K562 (cell line): Measurements from ENCODE around the gene USP20. TPM values are rescaled to one million over a fixed set of nuclear protein-coding genes. Genes with fewer than 3 reads are reported as not detected.

Experiments
- BHLHE40 ChIP-seq: IDR thresholded peaks from 2 replicates; pipeline ENCODE4 v1.6.1; 2011; ENCODE audit warnings: low read length, improper control_type of control experiment
- CTCF ChIP-seq, 3 experiments: IDR thresholded peaks in 2 of 3; conservative IDR thresholded peaks in 1 of 3; 2 replicates each; pipeline ENCODE4 v1.5.1; 2011 to 2012; ENCODE audit warnings: low read length in 3 of 3, mild to moderate bottlenecking in 3 of 3, control low read depth in 2 of 3, improper control_type of control experiment in 1 of 3, inconsistent platforms in 1 of 3, low read depth in 1 of 3, mixed read lengths in 1 of 3, moderate library complexity in 1 of 3; ENCODE audit not compliant: insufficient read depth in 2 of 3
- ETS1 ChIP-seq: conservative IDR thresholded peaks from 2 replicates; pipeline ENCODE4 v1.6.1; 2011; ENCODE audit warnings: low read depth, mild to moderate bottlenecking, low read length; ENCODE audit not compliant: control insufficient read depth
- FOXA3 ChIP-seq, 2 experiments: fragments of 450-650 bp in 1 of 2; sonication (generic) in 1 of 2; formaldehyde crosslinking; IDR thresholded peaks in 1 of 2; conservative IDR thresholded peaks in 1 of 2; 2 replicates each; pipeline versions ENCODE4 v1.4.0 to v1.8.0; 2020 to 2022; ENCODE audit warnings: mild to moderate bottlenecking in 2 of 2, missing genetic modification reagents in 1 of 2
- IRF2 ChIP-seq: sonication (generic); formaldehyde crosslinking; IDR thresholded peaks from 2 replicates; pipeline ENCODE4 v1.8.1; 2022; ENCODE audit warnings: mild to moderate bottlenecking, missing genetic modification reagents
- MEF2D ChIP-seq: conservative IDR thresholded peaks from 2 replicates; pipeline ENCODE4 v1.6.1; 2016; ENCODE audit warnings: low read depth, missing genetic modification characterization, missing compliant biosample characterization
- RAD21 ChIP-seq, 2 experiments: fragments of 250-450 bp in 1 of 2; fragments of 450-650 bp in 1 of 2; sonication (Bioruptor Pico) in 1 of 2; formaldehyde crosslinking in 1 of 2; IDR thresholded peaks in 1 of 2; conservative IDR thresholded peaks in 1 of 2; 2 replicates each; pipeline versions ENCODE4 v1.4.0 to v1.8.0; 2020 to 2022; ENCODE audit warnings: mild to moderate bottlenecking in 2 of 2, moderate library complexity in 1 of 2
- TFAM ChIP-seq: fragments of 250-450 bp; sonication (Bioruptor Pico); conservative IDR thresholded peaks from 2 replicates; pipeline ENCODE4 v1.5.0; 2021; ENCODE audit warnings: mild to moderate bottlenecking, moderate library complexity
- ZMIZ1 ChIP-seq, 2 experiments: fragments of 150-350 bp in 1 of 2; IDR thresholded peaks; 2 replicates each; pipeline ENCODE4 v1.6.1; 2012 to 2016; ENCODE audit warnings: low read depth in 2 of 2, low read length in 2 of 2, mild to moderate bottlenecking in 1 of 2, moderate library complexity in 1 of 2
- polyA plus RNA-seq, 8 experiments: library from polyadenylated mRNA; depleted of rRNA in 4 of 8; stranded (reverse) in 5 of 8; unstranded in 3 of 8; fragments of >200 nt; fragmentation: Nextera tagmentation in 2 of 8; fragmentation: Illumina TruSeq in 1 of 8; extraction: Ambion mirVana in 2 of 8; extraction: Trizol in 1 of 8; gene quantifications; 2 replicates each; pipeline versions ENCODE4 v1.2.1 to v1.2.3, GENCODE V29; 2011 to 2014; ENCODE audit warnings: inconsistent platforms in 1 of 8, missing spikeins in 1 of 8
- total RNA-seq, 7 experiments: library from RNA; depleted of rRNA in 6 of 7; stranded (reverse); fragments of >200 nt in 6 of 7; fragmentation: Illumina TruSeq in 2 of 7; extraction: Trizol in 2 of 7; gene quantifications; 2 replicates each; pipeline versions ENCODE4 v1.2.1 to v1.2.3, GENCODE V29; 2011 to 2021; ENCODE audit warnings: low replicate concordance in 1 of 7

Gene USP20
- total and polyA plus RNA-seq, 9 of the 15 experiments (the other 6 are each of a cell fraction or from before 2014, with no cell fraction given) = 1.9 to 136 (median 49.1) TPM

GRCh38 chr9:129836311-129837007 lies 1.2 kb downstream of the USP20 start (continued):
- TF ChIP-seq CTCF (IDR thresholded peaks at IDR 0.05 in 2 of 3, conservative IDR thresholded peaks at IDR 0.05 in 1 of 3; ENCODE audit: insufficient read depth in 2 of 3, low read depth in 1 of 3, low read length in 3 of 3) = 0 out of 6 replicates have a peak, but pooled peaks of 1 of the 3 experiments have one; percentile 27
- TF ChIP-seq RAD21 (CRISPR knock-in tag; conservative IDR thresholded peaks at IDR 0.05 in 1 of 2, IDR thresholded peaks at IDR 0.05 in 1 of 2) = 0 out of 4 replicates have a peak, but pooled peaks of 1 of the 2 experiments have one; percentile 3
- TF ChIP-seq IRF2 (CRISPR knock-in tag) = no peak
- TF ChIP-seq ETS1 = 0 out of 2 replicates have a peak, but pooled peaks have one; percentile 57
- TF ChIP-seq FOXA3 (CRISPR knock-in tag; conservative IDR thresholded peaks at IDR 0.05 in 1 of 2, IDR thresholded peaks at IDR 0.05 in 1 of 2) = no peak
- no peak for TF ChIP-seq MEF2D (tag)
- TF ChIP-seq ZMIZ1 (IDR thresholded peaks at IDR 0.05; ENCODE audit: low read depth in 2 of 2, low read length in 2 of 2) = no peak
- no peak for TF ChIP-seq TFAM (CRISPR knock-in tag)
- TF ChIP-seq BHLHE40 = peak; percentile 71
